Heart left ventricle (tissue), 16 donors: ENCODE measurements around the gene EXTL1. TPM values are rescaled to one million over a fixed set of nuclear protein-coding genes. Genes with fewer than 3 reads are reported as not detected.

ENCODE experiments used
- ATAC-seq, 4 donors: fragments of 200-7000 bp; cut with Tn5 transposase; one replicate each; pipeline ENCODE4 v1.9.1; 2020 to 2022; ENCODE audit warnings: moderate library complexity in 4 of 4, mild to moderate bottlenecking in 3 of 4, moderate number of reproducible peaks in 1 of 4
- DNase-seq, 5 donors: peaks; one replicate each; pipeline ENCODE4 v3.0.0-alpha.2; 2020
- H3K27ac ChIP-seq, 12 donors: fragments of 200-600 bp; sonication (generic) in 4 of 12; one replicate each; pipeline versions ENCODE4 v1.5.0 to v1.8.0; 2016 to 2022; ENCODE audit warnings: mild to moderate bottlenecking in 2 of 12
- H3K27me3 ChIP-seq, 9 donors: fragments of 200-600 bp; sonication (generic) in 2 of 9; one replicate each; pipeline versions ENCODE4 v1.5.1 to v1.8.0; 2016 to 2022; ENCODE audit warnings: mild to moderate bottlenecking in 3 of 9
- H3K36me3 ChIP-seq, 9 donors: fragments of 200-600 bp; sonication (generic) in 2 of 9; one replicate each; pipeline versions ENCODE4 v1.5.0 to v1.8.0; 2018 to 2022; ENCODE audit warnings: mild to moderate bottlenecking in 2 of 9
- H3K4me1 ChIP-seq, 12 donors: fragments of 200-600 bp; sonication (generic) in 4 of 12; one replicate each; pipeline versions ENCODE4 v1.5.0 to v1.8.0; 2016 to 2022; ENCODE audit warnings: mild to moderate bottlenecking in 3 of 12
- H3K4me3 ChIP-seq, 12 donors: fragments of 200-600 bp; sonication (generic) in 4 of 12; one replicate each; pipeline versions ENCODE4 v1.5.0 to v1.8.0; 2017 to 2022; ENCODE audit warnings: mild to moderate bottlenecking in 9 of 12, moderate library complexity in 4 of 12
- H3K9me3 ChIP-seq, 12 donors: fragments of 200-600 bp; sonication (generic) in 4 of 12; one replicate each; pipeline versions ENCODE4 v1.5.0 to v1.8.0; 2016 to 2022; ENCODE audit warnings: mild to moderate bottlenecking in 1 of 12
- POLR2A ChIP-seq, 2 donors: fragments of 450-650 bp; IDR thresholded peaks; one replicate each; pipeline ENCODE4 v1.6.1; 2017; ENCODE audit warnings: antibody characterized with exemption in 2 of 2, mild to moderate bottlenecking in 2 of 2, moderate library complexity in 2 of 2
- WGBS, 4 donors: extraction: QIAGEN DNeasy Blood & Tissue Kit in 2 of 4; methylation state at CpG; one replicate each; pipeline versions ENCODE4 v1.1.5 to v1.1.7; 2013 to 2018; 5-methylcytosine and 5-hydroxymethylcytosine counted together
- intact Hi-C, 10 donors: fragments of 100-400 bp; cut with DNase I; formaldehyde crosslinking; loops; one replicate each; pipeline versions ENCODE4 v1.11.1 to v1.14.2; 2022
- polyA plus RNA-seq, 2 donors: library from polyadenylated mRNA; stranded (reverse); fragments of 200-250 nt; gene quantifications; one replicate each; pipeline ENCODE4 v1.2.3, GENCODE V29; 2013
- total RNA-seq, 9 donors: library from RNA; depleted of rRNA in 2 of 9; stranded (reverse); fragments of >200 nt in 2 of 9; fragmentation: NEBNext Ultra II Directional in 3 of 9; extraction: Animal tissue kit (Norgen Biotek cat#: 25700) in 3 of 9; gene quantifications; one replicate each; pipeline versions ENCODE4 v1.1.0 to v1.2.4, GENCODE V29; 2016 to 2023
- TF ChIP-seq, protein P1 (sequence below), 12 donors: fragments of 200-600 bp; sonication (generic) in 4 of 12; IDR thresholded peaks; one replicate each; pipeline versions ENCODE4 v1.5.0 to v1.8.0; 2018 to 2022; ENCODE audit warnings: antibody characterized with exemption in 12 of 12, mild to moderate bottlenecking in 5 of 12
- donor health status: ischemic (EF 13 %, LVEDD 7.1; RV severe dilation, severe dysfunction).
- donor health status: healthy with polysubstance abuse.
- donor health status: DM: no; HTN: yes; CAD: no.
- donor health status: DM: no; HTN: no; CAD: no.
- donor health status: ischemic (EF 25% LVEDD 6.9; RV normal size, moderate dysfunction).
- donor health status: ischemic (EF 25% LVEDD 5.7; RV mildly dilated, moderate dysfunction).
- donor health status: healthy.
- donor health status: DM: yes; HTN: yes; CAD: no.
- donor health status: ischemic (EF 35%, LVEDD 5.7; RV mildly dilated, moderate dysfunction).
- donor health status: nonischemic (EF 11% LVEDD 7.7; RV severe dilation, severe dysfunction).
- donor health status: DM: yes; HTN: yes; CAD: no.
- donor health status: PGD.
- donor health status: ischemic (EF 29% LVEDD 5.4; RV normal size, mild dysfunction).
- donor health status: nonischemic (EF 23%, LVEDD 6.1; RV moderate dilation, normal function).

Gene EXTL1
- total and polyA plus RNA-seq, 11 donors: 1.2 to 17.5 (median 4.1) TPM

- Histone ChIP-seq H3K27me3 (no peaks in the 10 kb centered on the region), H3K4me1 (peaks cover 0 to 11% (median 5%) of the 10 kb centered on the region in 12 donors), H3K9me3 (no peaks in the 10 kb centered on the region), H3K27ac (no peak overlapping the region), H3K4me3 (no peak overlapping the region), H3K36me3 (peaks cover 0 to 10% (median 0%) of the 10 kb centered on the region in 9 donors)
- no peak for TF ChIP-seq POLR2A (IDR thresholded peaks at IDR 0.05)
- TF ChIP-seq, protein P1, sequence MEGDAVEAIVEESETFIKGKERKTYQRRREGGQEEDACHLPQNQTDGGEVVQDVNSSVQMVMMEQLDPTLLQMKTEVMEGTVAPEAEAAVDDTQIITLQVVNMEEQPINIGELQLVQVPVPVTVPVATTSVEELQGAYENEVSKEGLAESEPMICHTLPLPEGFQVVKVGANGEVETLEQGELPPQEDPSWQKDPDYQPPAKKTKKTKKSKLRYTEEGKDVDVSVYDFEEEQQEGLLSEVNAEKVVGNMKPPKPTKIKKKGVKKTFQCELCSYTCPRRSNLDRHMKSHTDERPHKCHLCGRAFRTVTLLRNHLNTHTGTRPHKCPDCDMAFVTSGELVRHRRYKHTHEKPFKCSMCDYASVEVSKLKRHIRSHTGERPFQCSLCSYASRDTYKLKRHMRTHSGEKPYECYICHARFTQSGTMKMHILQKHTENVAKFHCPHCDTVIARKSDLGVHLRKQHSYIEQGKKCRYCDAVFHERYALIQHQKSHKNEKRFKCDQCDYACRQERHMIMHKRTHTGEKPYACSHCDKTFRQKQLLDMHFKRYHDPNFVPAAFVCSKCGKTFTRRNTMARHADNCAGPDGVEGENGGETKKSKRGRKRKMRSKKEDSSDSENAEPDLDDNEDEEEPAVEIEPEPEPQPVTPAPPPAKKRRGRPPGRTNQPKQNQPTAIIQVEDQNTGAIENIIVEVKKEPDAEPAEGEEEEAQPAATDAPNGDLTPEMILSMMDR (IDR thresholded peaks at IDR 0.05): no peak
- ATAC-seq: no peak
- intact Hi-C loops: no loop called here
- DNase-seq: no peak
- 85 to 94% (median 88%) methylated on average over 4 of the region's 4 CpGs for WGBS, 4 donors
Measured at GRCh38 chr1:26003262-26003661, 18.3 kb upstream of the EXTL1 start.

DNA sequence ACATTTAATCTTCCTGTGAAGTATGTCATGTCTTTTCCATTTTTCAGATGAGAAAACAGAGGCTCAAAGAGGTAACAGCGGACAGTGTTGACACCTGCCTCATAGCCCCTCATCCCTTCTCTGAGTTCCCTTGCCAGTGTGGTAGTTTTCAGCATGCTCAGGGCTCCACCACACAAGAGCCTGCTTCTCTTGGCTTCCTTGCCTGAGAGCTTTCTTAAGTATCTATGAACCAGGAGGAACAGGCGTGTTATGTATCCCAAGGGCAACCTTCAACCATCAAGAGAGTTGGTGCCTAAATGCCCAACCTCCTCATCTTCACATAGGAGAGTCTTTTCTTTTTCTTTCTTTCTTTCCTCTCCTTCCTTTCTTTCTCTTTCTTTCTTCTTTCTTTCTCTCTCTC is 17.8 kb upstream of the EXTL1 start:
- WGBS, 4 donors: 85 to 90% (median 87%) methylated on average over 2 of the region's 2 CpGs
- TF ChIP-seq, protein P1 (IDR thresholded peaks at IDR 0.05): no peak
- TF ChIP-seq POLR2A (IDR thresholded peaks at IDR 0.05): no peak
- Histone ChIP-seq H3K27ac (no peak overlapping the region), H3K4me1 (peaks cover 0 to 6% (median under 1%) of the 10 kb centered on the region in 12 donors), H3K4me3 (no peak overlapping the region), H3K36me3 (peaks cover 0 to 10% (median 0%) of the 10 kb centered on the region in 9 donors), H3K9me3 (no peaks in the 10 kb centered on the region), H3K27me3 (no peaks in the 10 kb centered on the region)
- ATAC-seq: no peak
- DNase-seq: no peak
- intact Hi-C loops: no loop called here

- intact Hi-C loops: no loop called here
- Histone ChIP-seq H3K4me3 (no peak overlapping the region), H3K9me3 (no peaks in the 10 kb centered on the region), H3K4me1 (peaks cover 0 to 5% (median 0%) of the 10 kb centered on the region in 12 donors), H3K27ac (peak overlapping the region in 1 of 12 donors; percentile 19), H3K36me3 (peaks cover 0 to 10% (median 0%) of the 10 kb centered on the region in 9 donors), H3K27me3 (no peaks in the 10 kb centered on the region)
- ATAC-seq: no peak
- 58 to 70% (median 60%) methylated on average over 4 of the region's 4 CpGs for WGBS, 4 donors
- no peak for DNase-seq
- no peak for TF ChIP-seq POLR2A (IDR thresholded peaks at IDR 0.05)
- TF ChIP-seq, protein P1 (IDR thresholded peaks at IDR 0.05): no peak
Measured at GRCh38 chr1:26005434-26006105, 16.0 kb upstream of the EXTL1 start.

GRCh38 chr1:26006710-26007109 is 14.9 kb upstream of the EXTL1 start:
- H3K4me1 ChIP-seq: peaks cover 0 to 5% (median 0%) of the 10 kb centered on the region in 12 donors
- no peaks in the 10 kb centered on the region for H3K9me3 ChIP-seq
- TF ChIP-seq, protein P1 (IDR thresholded peaks at IDR 0.05): no peak
- TF ChIP-seq POLR2A (IDR thresholded peaks at IDR 0.05): no peak
- WGBS, 4 donors: 92 to 93% (median 93%) methylated on average over 16 of the region's 16 CpGs
- ATAC-seq: no peak
- peaks cover 0 to 10% (median 0%) of the 10 kb centered on the region in 9 donors for H3K36me3 ChIP-seq
- H3K4me3 ChIP-seq: no peak overlapping the region
- DNase-seq: no peak
- no peak overlapping the region for H3K27ac ChIP-seq
- H3K27me3 ChIP-seq: no peaks in the 10 kb centered on the region
- intact Hi-C loops: no loop called here
